Stimulated activated CD4-positive, alpha-beta T cell treated with anti-CD3 and anti-CD28 coated beads, Interleukin-4, amount 100 ng/mL, for 1 hour (primary cell): ENCODE results near the gene FAAP20.

ENCODE experiments used
- DNase-seq: peaks from one replicate; pipeline ENCODE4 v3.0.0-alpha.2; 2020

The FAAP20 gene

DNA sequence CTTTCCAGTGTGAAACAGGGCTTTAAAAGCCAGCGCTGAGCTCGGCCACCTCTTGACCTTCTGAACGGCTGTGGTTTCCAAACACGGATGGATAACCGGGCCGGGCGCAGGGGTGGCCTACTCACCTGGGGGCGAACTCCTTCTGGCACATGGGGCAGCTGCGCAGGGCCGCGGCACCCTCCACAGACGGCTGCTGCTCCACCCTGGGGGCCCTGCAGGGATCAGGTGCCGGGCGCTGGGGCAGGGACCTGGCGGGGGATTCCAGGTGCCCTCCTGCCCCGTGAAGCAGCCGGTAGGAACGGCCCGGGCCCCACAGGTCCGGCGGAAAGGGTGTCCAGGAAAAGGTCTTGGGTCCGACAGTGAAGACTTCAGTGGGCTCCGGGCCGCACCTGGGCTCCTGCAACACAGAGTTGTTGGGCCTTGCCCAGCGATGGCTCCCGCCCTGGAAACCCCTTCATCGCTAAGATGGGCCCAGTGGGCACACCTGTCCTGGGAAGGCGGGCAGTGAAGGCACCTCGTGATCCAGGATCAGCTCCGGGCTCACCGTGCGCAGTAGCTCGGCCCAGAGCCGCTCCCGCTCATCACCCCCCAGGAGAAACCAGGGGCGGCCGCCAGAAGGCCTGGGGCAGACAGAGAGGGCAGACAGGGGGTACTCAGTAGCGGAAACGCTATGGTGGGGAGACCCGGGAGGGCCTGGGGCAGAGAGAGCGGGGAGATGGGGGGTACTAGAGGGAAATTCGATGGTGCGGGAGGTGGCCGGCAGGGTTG, 874 bp downstream of the FAAP20 start:
- no peak for DNase-seq

DNA sequence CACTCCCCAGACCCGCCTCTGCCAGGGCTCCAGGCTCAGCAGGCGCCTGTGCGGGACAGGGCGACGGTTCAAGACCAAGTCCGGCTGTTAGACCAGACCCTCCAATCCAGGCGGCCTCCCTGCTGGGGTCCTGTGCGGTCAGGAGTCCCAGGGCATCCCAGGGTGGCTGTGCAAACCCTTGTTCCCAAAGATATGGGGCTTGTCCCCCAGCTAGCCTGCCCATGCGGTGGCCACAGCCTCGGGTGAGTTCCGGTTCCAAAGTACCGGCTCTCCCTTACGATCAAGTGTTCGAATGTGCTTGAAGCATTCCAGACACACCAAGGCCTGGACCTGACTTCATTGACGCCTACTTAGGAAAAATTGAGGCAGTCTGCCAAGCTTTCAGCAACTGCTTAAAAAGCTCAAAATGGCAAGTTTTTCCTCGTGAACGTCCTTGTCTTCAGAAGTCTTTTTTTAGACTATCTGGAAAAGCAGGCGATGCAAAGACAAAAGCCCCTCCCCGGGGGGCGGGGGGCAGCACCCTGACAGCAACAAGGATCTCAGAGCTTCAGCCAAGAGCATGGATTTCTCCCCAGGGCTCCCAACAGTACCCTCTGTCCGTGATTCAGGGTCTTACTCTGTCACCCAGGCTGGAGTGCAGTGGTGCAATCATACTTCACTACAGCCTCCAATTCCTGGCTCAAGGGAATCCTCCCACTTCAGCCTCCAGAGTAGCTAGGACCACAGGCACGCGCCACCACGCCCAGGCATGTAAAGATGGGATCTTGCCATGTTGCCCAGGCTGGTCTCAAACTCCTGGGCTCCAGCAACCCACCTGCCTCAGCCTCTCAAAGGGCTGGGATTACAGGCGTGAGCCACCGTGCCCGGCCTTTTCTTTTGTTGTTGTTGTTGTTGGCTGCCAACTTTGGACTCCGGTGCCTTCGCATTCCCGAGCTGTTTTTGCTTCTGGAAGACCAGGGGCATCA, 2.3 kb downstream of the FAAP20 start:
- DNase-seq, result no peak

GRCh38 chr1:2190491-2190976, 4.0 kb downstream of the FAAP20 start:
- DNase-seq, result no peak

DNA sequence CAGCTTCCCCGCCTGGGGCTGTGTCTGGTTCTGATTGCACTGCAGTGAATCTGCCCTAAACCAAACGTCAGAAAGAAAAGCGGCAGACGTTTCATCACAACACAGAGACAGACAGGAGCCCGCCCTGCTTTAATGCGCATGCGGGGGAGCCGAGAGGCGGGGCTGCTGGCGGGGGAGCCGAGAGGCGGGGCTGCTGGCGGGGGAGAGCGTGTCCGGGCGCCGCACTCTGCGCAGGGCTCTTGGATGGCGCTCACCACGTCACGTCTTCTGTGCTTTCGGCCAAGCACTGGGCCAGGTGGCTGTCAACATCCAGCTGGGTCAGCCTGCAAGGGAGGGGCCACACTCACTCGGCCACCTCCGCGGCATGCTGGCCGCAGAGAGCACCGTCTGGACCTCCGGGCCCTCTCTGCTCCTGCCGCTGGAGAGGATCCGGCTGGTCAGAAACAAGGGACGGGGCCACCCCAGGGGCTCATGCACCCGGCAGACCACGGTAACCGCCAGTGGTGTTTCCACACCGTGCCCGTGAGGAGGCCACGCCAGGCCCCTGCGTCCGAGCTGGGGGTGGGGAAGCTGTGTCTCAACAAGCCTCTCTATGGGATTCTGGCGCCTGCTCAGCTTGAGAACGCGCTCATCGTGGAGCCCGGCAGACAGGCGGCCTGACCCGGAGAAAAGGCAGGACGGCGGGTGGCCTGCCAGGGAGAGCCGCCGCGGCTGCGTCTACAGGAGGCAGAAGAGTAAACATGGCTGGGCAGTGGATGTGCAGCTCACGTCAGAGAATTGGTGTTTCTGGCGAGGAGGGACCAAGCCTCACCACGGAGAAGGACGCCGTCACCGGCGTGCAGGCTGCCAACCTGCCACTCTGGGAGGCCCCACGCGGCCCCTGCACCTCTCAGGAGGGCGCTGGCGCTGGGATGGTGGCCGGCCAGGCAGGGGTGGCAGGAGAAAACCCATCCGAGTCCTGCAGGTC, 4.8 kb downstream of the FAAP20 start:
- peak; percentile 89 for DNase-seq

DNA sequence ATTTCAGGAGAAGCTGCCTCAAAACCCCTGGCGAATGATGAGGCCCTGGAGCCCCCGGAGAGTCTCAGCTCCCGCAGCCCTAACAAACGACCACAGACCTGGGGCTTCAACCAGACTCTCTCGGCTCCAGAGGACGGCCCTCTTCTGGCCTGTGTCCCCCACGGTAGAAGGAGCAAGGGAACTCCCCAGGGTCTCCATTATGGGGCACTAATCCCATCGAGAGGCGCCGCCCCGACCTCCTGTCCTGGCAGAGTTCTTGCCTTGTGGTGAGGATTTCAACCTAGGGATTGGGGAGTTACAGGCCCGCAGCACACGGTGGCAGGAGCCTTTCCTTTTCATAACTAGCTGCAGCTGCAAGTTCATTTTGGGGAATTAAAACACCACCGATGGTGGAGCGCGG, 6.2 kb downstream of the FAAP20 start:
- no peak for DNase-seq

GRCh38 chr1:2187619-2188018, 7.0 kb downstream of the FAAP20 start:
- DNase-seq, result no peak

DNA sequence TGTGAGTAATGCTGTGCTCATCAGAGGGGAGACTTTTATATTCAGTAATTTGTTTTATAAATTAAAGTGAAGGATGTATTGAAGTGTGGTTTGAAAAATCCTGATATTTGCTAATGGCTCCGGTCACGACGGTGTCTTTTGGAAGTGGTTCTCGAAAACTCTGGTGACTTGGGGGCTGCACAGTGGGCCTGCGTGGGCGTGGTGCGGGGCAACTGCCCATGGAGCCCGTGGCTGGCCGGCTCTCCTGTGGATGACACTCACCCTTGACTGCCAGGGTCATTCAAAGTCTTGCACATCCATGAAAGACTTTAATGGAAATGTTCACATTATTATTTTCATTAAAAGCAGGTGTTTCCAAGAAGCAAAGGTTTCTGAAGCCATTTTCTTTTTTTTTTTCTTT, 7.7 kb downstream of the FAAP20 start:
- DNase-seq, result no peak

DNA sequence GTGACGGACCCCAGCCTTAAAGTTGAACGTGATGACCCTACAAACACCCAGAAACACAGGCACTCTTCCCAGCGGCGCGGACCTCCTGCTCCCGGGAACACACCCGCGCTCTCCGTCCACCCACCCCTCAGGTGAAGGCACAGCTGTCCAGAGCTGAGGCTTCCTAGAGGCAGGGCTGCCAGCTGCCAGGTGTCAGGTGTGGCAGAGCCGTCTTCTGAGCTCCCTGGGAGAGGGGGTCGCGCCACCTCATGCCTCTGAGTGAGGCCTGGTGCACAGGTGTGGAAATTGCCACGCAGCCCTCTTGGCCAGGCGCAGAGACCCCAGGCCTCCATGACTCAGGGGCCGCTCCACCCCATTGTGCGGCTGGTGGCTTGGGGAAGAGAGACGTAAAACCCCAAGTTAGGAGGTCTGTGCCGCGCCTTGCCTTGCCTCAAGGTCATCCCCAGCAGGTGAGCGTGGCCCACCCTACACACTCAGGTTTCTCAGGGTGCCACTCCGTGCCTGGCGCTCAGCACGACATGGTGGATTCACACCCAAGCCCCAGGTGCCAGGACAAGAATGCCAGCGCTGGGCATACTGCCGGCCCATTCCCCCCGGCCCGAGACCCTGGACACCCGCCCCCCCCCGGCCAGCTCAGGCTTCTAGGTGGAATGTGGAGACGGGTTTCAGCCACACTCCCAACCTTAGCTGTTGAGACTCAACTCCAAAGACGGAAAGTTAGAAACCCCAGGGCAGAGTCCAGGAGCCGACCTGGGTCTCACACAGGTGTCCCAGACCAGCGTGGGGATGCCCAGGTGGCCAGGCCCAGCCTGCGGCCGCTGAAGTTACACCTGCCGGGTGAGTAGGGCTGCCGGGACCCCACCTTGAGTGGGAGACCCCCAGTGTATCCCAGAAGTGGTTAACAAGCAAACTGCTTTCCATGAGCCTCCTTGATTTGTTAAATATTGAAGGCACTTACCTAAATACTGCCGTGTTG, 8.4 kb downstream of the FAAP20 start:
- no peak for DNase-seq

- DNase-seq, result no peak
These were observed 9.6 kb downstream of the FAAP20 start for GRCh38 chr1:2184934-2185333.

GRCh38 chr1:2184531-2184930, 10.0 kb downstream of the FAAP20 start:
- no peak for DNase-seq

- DNase-seq, result no peak
These were observed 10.6 kb downstream of the FAAP20 start for GRCh38 chr1:2183937-2184334.

GRCh38 chr1:2182376-2182775, 12.2 kb downstream of the FAAP20 start:
- DNase-seq, result no peak

GRCh38 chr1:2181752-2182151, 12.8 kb downstream of the FAAP20 start:
- no peak for DNase-seq

DNA sequence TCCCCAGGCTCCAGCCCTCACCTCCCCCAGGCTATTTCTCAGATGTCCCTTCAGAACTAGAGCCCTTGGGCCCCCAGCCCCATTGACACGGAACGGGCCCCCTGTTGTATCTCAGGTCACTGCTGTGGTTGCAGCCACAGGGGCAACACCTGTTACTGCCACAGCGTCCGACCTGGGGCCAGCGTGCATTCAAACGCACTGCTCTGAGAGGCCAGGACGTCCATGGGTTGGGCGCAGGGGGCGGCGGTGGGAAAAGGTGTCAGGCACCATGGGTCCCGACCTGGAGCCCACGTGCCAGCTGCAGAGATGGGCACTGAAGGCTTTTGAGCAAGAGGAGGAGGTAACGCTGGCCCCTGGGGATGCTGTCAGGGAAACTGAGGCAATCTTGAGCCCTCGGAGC, 13.3 kb downstream of the FAAP20 start:
- DNase-seq, result no peak

DNA sequence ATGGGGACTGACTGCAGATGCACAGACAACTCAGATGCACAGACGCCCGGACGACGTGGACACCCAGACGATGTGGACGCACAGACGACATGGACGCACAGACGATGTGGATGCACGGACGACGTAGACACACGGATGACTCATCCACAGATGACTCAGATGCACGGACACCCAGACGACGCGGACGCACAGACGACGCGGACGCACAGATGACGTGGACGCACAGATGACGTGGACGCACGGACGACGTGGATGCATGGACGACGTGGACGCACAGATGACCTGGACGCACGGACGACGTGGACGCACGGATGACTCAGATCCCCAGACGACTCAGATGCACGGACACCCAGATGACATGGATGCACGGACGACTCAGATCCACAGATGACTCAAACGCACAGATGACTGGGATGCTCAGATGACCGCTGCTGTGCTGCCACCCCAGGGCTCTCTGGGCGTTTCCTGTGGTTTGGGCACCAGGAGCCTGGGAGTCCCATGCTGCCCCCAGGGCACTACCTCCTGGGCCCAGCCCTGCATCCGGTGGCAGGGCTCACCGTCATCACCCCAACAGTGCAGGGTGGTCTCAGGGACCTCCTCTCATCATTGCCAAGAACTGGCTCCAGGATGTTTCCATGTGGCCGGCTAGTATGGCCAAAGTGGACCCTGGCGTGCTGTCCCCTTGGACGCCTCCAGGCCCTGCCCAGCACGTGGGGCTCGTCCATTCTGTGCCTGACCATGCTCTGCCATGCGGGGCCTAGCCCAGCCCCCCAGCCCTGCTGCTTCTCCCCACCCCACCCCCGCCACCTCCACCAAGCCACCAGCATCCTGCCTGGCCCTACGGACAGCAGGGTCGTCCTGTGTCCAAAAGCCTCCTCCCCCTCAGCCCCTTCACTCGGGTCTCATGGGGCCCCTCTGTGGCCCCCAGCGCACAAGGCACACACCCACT, 14.0 kb downstream of the FAAP20 start:
- no peak for DNase-seq

DNA sequence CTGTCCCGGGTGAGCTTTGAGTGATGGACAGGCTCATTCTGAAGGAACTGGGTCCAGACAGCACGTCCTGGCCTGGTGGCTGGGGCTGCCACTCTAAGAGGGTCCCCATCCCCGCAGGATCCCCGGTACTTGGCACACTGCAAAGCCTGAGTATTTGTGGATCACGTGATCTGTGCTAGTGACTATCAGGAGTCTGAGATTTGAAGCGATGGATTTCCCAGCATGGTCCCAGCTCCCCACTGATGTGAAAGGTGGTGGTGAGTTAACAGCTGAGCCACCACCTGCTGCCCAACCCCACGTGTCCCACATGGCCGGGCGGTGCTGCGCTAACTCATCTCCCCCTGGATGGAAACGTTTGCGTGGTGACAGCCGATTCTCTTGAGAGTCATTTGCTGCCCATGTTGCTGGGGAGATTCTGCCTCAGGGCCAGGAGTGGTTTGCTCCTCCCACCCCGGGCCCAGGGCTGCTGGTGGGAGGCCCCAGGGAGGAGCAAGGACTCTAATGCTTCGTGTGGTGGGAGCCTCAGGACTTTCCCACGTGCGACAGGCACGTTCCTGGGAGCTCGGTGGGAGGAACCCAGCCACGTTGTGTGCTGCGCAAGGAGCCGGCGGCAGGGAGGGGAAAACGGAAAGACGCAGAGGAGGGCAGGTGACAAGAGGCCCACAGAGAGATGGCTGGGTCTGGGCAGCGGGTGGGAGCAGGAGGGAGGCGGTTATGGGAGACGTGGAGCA, 15.1 kb downstream of the FAAP20 start:
- no peak for DNase-seq

GRCh38 chr1:2178875-2179274, 15.7 kb downstream of the FAAP20 start:
- DNase-seq, result no peak

- DNase-seq, result no peak
These were observed 16.5 kb downstream of the FAAP20 start for GRCh38 chr1:2177946-2178538.

- DNase-seq, result no peak
These were observed 17.0 kb downstream of the FAAP20 start for GRCh38 chr1:2177541-2177940.
